WTC11 (cell line): ENCODE data around the gene FGF16.

Source experiments
- CREB1 ChIP-seq: sonication (generic); formaldehyde crosslinking; IDR thresholded peaks from 2 replicates; pipeline ENCODE4 v1.8.0; 2023; ENCODE audit warnings: mild to moderate bottlenecking, missing genetic modification reagents
- CTCF ChIP-seq: fragments of 200-600 bp; IDR thresholded peaks from 2 replicates; pipeline ENCODE4 v1.8.0; 2022; ENCODE audit warnings: antibody characterized with exemption
- FOXP1 ChIP-seq: sonication (generic); formaldehyde crosslinking; IDR thresholded peaks from 2 replicates; pipeline ENCODE4 v1.8.0; 2022; ENCODE audit warnings: missing genetic modification reagents, mild to moderate bottlenecking, moderate library complexity, borderline replicate concordance
- STAT6 ChIP-seq: sonication (generic); formaldehyde crosslinking; conservative IDR thresholded peaks from 2 replicates; pipeline ENCODE4 v1.8.1; 2023; ENCODE audit warnings: mild to moderate bottlenecking, low read depth, missing genetic modification reagents, moderate library complexity
- TEAD1 ChIP-seq: sonication (generic); formaldehyde crosslinking; IDR thresholded peaks from 2 replicates; pipeline ENCODE4 v1.8.0; 2022; ENCODE audit warnings: mild to moderate bottlenecking, missing genetic modification reagents
- TEAD4 ChIP-seq: sonication (generic); formaldehyde crosslinking; IDR thresholded peaks from 2 replicates; pipeline ENCODE4 v1.8.0; 2022; ENCODE audit warnings: mild to moderate bottlenecking, missing genetic modification reagents
- ZNF121 ChIP-seq: sonication (generic); formaldehyde crosslinking; IDR thresholded peaks from 2 replicates; pipeline ENCODE4 v1.8.0; 2023; ENCODE audit warnings: missing genetic modification reagents

DNA sequence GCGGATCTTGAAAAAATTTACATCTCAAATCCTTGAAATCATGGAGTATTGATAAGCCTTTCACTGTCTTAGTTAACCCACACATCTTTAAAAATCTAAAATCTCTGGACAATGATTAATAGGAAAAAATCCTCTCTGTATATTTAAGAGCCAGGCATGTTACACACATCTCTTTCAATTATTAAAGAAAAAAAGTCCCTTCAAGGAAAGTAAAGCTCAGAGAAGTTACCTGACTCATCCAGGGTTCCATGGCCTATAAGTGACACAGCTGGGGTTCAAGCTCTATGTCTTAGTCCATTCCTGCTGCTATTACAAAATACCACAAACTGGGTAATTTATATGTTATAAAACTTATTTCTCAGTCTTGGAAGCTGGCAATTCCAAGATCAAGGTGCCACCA, 14.2 kb upstream of the FGF16 start:
- TF ChIP-seq CREB1: no peak
- TF ChIP-seq CTCF: no peak
- TF ChIP-seq FOXP1 (CRISPR knock-in tag): no peak
- no peak for TF ChIP-seq STAT6
- TF ChIP-seq TEAD4 (CRISPR knock-in tag): no peak
- TF ChIP-seq ZNF121: no peak
- TF ChIP-seq TEAD1 (CRISPR knock-in tag): no peak
